Ovary (tissue), 9 donors: ENCODE results near the gene PAPLN. TPM values are rescaled to one million over a fixed set of nuclear protein-coding genes. Genes with fewer than 3 reads are reported as not detected.

Source experiments
- DNase-seq, 5 donors: peaks; one replicate each; pipeline ENCODE4 v3.0.0-alpha.2; 2019 to 2020
- H3K27ac ChIP-seq, 2 donors: fragments of 200-600 bp; one replicate each; pipeline versions ENCODE4 v1.5.1 to v1.8.0; 2019 to 2022
- H3K27me3 ChIP-seq: fragments of 200-600 bp; one replicate; pipeline ENCODE4 v1.8.0; 2022
- H3K36me3 ChIP-seq: fragments of 200-600 bp; sonication (generic); one replicate; pipeline ENCODE4 v1.5.1; 2019
- H3K4me1 ChIP-seq: one replicate; pipeline ENCODE4 v1.8.1; 2013; ENCODE audit warnings: mild to moderate bottlenecking, moderate library complexity; ENCODE audit not compliant: insufficient read depth
- H3K4me3 ChIP-seq: fragments of 200-600 bp; sonication (generic); one replicate; pipeline ENCODE4 v1.5.1; 2017
- H3K9me3 ChIP-seq, 2 donors: fragments of 200-600 bp in 1 of 2; sonication (generic) in 1 of 2; one replicate each; pipeline versions ENCODE4 v1.5.1 to v1.8.1; 2013 to 2019; ENCODE audit warnings: mild to moderate bottlenecking in 1 of 2, moderate library complexity in 1 of 2
- EP300 ChIP-seq: sonication (generic); formaldehyde crosslinking; IDR thresholded peaks from one replicate; pipeline ENCODE4 v1.6.1; 2017; ENCODE audit warnings: antibody characterized with exemption
- POLR2A ChIP-seq: fragments of 450-650 bp; IDR thresholded peaks from one replicate; pipeline ENCODE4 v1.6.1; 2017; ENCODE audit warnings: antibody characterized with exemption, mild to moderate bottlenecking, moderate library complexity
- WGBS, 3 donors: extraction: QIAGEN DNeasy Blood & Tissue Kit in 1 of 3; methylation state at CpG; one replicate each; pipeline versions ENCODE4 v1.1.5 to v1.1.7; 2013 to 2017; 5-methylcytosine and 5-hydroxymethylcytosine counted together
- intact Hi-C, 4 donors: fragments of 100-400 bp; cut with DNase I; formaldehyde crosslinking; loops; one replicate each; pipeline versions ENCODE4 v1.11.0 to v1.15.1; 2022 to 2023
- polyA plus RNA-seq, 2 donors: library from polyadenylated mRNA; stranded (reverse); fragments of 200-250 nt in 1 of 2; fragments of 350-450 nt in 1 of 2; fragmentation: Illumina TruSeq in 1 of 2; extraction: RNeasy Lipid Tissue Mini Kit (QIAGEN cat#74804) in 1 of 2; gene quantifications; one replicate each; pipeline ENCODE4 v1.2.3, GENCODE V29; 2013 to 2014
- total RNA-seq, 7 donors: library from RNA; depleted of rRNA in 2 of 7; stranded (reverse); fragments of >200 nt in 2 of 7; fragmentation: NEBNext Ultra II Directional in 3 of 7; extraction: Animal tissue kit (Norgen Biotek cat#: 25700) in 3 of 7; gene quantifications; one replicate each; pipeline versions ENCODE4 v1.1.0 to v1.2.4, GENCODE V29; 2016 to 2023
- TF ChIP-seq, protein P1 (sequence below), 3 donors: fragments of 450-650 bp in 2 of 3; fragments of 200-600 bp in 1 of 3; IDR thresholded peaks; one replicate each; pipeline versions ENCODE4 v1.5.1 to v1.8.0; 2016 to 2022; ENCODE audit warnings: antibody characterized with exemption in 3 of 3, mild to moderate bottlenecking in 1 of 3
- donor health status: DM: no; HTN: no; CAD: no; lungs with moderate emphysema.
- donor health status: DM: no; HTN: no; CAD: no.
- donor health status: Bipolar disorder and iron deficiency.
- donor health status: DM: yes; HTN: yes; CAD: no.
- donor health status: DM: no; HTN: no; CAD: no.
- donor health status: DM: yes; HTN: yes; CAD: no.

The PAPLN gene
- total and polyA plus RNA-seq, 9 donors: 4.6 to 35.4 (median 18.3) TPM

DNA sequence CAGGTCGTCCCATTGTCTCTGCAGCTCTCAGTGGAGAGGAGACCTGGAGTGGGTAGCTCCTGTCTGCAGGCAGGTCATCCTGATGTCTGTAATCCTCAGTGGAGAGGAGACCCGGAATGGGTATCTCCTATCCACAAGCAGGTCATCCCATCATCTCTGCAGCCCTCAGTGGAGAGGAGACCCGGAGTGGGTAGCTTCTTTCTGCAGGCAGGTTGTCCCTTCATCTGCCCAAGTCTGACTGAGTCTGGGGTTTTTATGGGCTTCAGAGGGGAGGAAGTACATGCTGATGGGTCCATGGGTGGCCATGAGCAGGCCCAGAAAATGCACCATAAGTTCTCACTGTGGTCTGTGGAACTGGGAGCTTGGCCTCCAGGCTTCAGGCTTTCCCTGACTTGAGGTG lies 28.9 kb upstream of the PAPLN start:
- no peak overlapping the region for H3K27ac ChIP-seq
- intact Hi-C loops: no loop called here
- no peak for DNase-seq
- H3K4me3 ChIP-seq: no peak overlapping the region
- no peaks in the 10 kb centered on the region for H3K27me3 ChIP-seq
- TF ChIP-seq EP300 (no peak), POLR2A (no peak)
- TF ChIP-seq, protein P1, sequence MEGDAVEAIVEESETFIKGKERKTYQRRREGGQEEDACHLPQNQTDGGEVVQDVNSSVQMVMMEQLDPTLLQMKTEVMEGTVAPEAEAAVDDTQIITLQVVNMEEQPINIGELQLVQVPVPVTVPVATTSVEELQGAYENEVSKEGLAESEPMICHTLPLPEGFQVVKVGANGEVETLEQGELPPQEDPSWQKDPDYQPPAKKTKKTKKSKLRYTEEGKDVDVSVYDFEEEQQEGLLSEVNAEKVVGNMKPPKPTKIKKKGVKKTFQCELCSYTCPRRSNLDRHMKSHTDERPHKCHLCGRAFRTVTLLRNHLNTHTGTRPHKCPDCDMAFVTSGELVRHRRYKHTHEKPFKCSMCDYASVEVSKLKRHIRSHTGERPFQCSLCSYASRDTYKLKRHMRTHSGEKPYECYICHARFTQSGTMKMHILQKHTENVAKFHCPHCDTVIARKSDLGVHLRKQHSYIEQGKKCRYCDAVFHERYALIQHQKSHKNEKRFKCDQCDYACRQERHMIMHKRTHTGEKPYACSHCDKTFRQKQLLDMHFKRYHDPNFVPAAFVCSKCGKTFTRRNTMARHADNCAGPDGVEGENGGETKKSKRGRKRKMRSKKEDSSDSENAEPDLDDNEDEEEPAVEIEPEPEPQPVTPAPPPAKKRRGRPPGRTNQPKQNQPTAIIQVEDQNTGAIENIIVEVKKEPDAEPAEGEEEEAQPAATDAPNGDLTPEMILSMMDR (IDR thresholded peaks at IDR 0.05): no peak
- H3K9me3 ChIP-seq: peaks cover 0 to 5% of the 10 kb centered on the region in 2 donors
- WGBS, 3 donors: 98 to 100% (median 98%) methylated on average over 3 of the region's 3 CpGs
- no peaks in the 10 kb centered on the region for H3K36me3 ChIP-seq
- H3K4me1 ChIP-seq: no peaks in the 10 kb centered on the region

DNA sequence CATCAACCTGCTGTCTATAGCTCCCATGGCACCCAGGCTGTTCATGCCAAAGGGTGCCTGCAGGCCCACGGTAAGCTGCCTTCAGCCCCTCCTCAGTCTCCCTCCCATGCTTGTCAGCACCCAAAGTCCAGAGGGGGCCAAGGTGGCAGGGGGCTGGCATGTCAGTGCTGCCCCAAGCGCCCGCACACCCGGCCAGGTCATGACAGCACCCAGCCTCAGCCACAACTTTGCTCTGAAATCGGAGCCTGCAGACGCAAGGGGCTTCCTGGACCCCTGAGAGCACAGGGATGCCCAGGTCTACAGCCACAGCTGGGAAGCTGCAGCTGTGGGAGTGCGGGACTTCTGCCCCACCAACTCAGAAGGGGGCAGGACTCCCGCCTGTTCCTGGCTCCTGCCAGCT lies 28.5 kb upstream of the PAPLN start:
- no peaks in the 10 kb centered on the region for H3K36me3 ChIP-seq
- H3K4me1 ChIP-seq: no peaks in the 10 kb centered on the region
- no peak overlapping the region for H3K4me3 ChIP-seq
- TF ChIP-seq, protein P1 (IDR thresholded peaks at IDR 0.05): no peak
- TF ChIP-seq POLR2A: no peak
- no peak for TF ChIP-seq EP300
- no peak for DNase-seq
- peaks cover 0 to 5% of the 10 kb centered on the region in 2 donors for H3K9me3 ChIP-seq
- 96 to 100% (median 96%) methylated on average over 8 of the region's 8 CpGs for WGBS, 3 donors
- no peaks in the 10 kb centered on the region for H3K27me3 ChIP-seq
- intact Hi-C loops: no loop called here
- H3K27ac ChIP-seq: no peak overlapping the region

DNA sequence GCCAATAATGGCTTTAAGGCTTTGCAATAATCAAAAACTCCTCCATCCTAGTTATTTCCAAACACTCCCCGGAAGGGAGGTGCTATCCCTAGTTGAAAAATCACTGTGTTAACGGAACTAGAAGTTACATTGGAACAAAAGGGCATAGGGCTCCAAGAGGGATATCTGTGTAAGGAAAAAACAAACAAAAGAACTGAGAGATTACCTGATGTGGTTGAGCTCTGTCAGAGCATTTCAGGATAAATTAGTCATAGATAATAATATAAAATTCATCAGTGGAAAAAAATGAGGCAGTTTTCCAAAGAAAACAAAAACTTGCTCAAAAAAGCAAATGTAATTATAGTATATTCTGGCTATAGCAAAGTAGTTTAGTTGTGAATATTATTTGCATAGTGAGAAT lies 27.4 kb upstream of the PAPLN start:
- Histone ChIP-seq H3K4me1 (no peaks in the 10 kb centered on the region), H3K27me3 (no peaks in the 10 kb centered on the region), H3K9me3 (peaks cover 0 to 5% of the 10 kb centered on the region in 2 donors), H3K4me3 (no peak overlapping the region), H3K27ac (no peak overlapping the region), H3K36me3 (no peaks in the 10 kb centered on the region)
- 16 to 21% (median 18%) methylated on average over 2 of the region's 2 CpGs for WGBS, 3 donors
- no peak for DNase-seq
- TF ChIP-seq EP300: no peak
- TF ChIP-seq POLR2A: no peak
- TF ChIP-seq, protein P1 (IDR thresholded peaks at IDR 0.05): no peak
- intact Hi-C loops: no loop called here

DNA sequence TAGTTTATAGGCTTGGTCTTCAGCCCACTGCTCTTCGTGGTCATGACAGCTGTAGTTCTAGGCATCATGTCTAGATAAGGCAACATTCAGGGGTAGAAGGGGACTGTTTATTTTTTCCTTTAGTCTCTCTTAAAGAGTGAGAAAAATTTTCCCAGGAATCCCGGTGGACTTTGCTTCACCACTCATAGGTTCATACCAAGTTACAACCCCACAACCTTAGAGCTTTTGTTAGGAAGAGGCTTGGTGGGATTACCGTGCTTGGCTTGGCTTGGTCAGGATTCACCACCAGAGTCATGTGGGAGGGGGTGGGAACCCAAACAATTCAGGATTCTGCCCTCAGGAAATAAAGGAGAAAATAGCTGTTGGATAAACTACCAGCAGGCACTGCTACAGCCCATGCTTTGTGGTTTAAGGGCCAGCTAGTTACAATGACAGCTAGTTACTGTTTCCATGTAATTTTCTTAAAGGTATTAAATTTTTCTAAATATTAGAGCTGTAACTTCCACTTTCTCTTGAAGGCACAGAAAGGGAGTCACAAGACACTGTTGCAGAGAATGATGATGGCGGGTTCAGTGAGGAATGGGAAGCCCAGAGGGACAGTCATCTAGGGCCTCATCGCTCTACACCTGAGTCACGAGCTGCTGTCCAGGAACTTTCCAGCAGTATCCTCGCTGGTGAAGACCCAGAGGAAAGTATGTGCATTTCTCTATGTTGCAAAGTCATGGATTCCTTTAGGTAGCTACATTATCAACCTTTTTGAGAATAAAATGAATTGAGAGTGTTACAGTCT lies 25.9 kb upstream of the PAPLN start:
- intact Hi-C loops: no loop called here
- H3K36me3 ChIP-seq: no peaks in the 10 kb centered on the region
- 89 to 92% (median 89%) methylated on average over 7 of the region's 7 CpGs for WGBS, 3 donors
- DNase-seq: no peak
- no peaks in the 10 kb centered on the region for H3K27me3 ChIP-seq
- no peak overlapping the region for H3K27ac ChIP-seq
- H3K4me3 ChIP-seq: no peak overlapping the region
- peaks cover 0 to 5% of the 10 kb centered on the region in 2 donors for H3K9me3 ChIP-seq
- no peaks in the 10 kb centered on the region for H3K4me1 ChIP-seq
- TF ChIP-seq POLR2A (no peak), EP300 (no peak)
- TF ChIP-seq, protein P1 (IDR thresholded peaks at IDR 0.05): no peak
